Osteoblast (primary cell): ENCODE data around the gene GARIN5B. TPM values are rescaled to one million over a fixed set of nuclear protein-coding genes. Genes with fewer than 3 reads are reported as not detected.
A peak's percentile ranks its signal among the peaks of the same experiment; 100 is the strongest.

Experiments used
- DNase-seq: peaks from one replicate; pipeline ENCODE4 v3.0.0; 2011; ENCODE audit warnings: low spot score, mixed read lengths; ENCODE audit not compliant: insufficient read length; ENCODE audit errors: missing footprints
- H2AFZ ChIP-seq: 2 replicates; pipeline ENCODE4 v1.6.0; 2011; ENCODE audit warnings: mild to moderate bottlenecking, low read length
- H3K27ac ChIP-seq: 2 replicates; pipeline ENCODE4 v1.5.1; 2011; ENCODE audit warnings: mild to moderate bottlenecking, low read depth, low read length, moderate library complexity
- H3K27me3 ChIP-seq: 2 replicates; pipeline ENCODE4 v1.6.0; 2012; ENCODE audit warnings: mild to moderate bottlenecking, control low read depth, inconsistent platforms, low read length, moderate library complexity; ENCODE audit not compliant: insufficient read depth
- H3K36me3 ChIP-seq: 2 replicates; pipeline ENCODE4 v1.5.1; 2011; ENCODE audit warnings: mild to moderate bottlenecking, low read length, control low read depth, moderate library complexity; ENCODE audit not compliant: insufficient read depth
- H3K4me1 ChIP-seq: 2 replicates; pipeline ENCODE4 v1.5.1; 2011; ENCODE audit warnings: mild to moderate bottlenecking, low read length, control low read depth, moderate library complexity; ENCODE audit not compliant: insufficient read depth
- H3K4me2 ChIP-seq: 2 replicates; pipeline ENCODE4 v1.6.0; 2011; ENCODE audit warnings: mild to moderate bottlenecking, low read length; ENCODE audit not compliant: insufficient read depth
- H3K4me3 ChIP-seq: fragments of 200-600 bp; sonication (generic); 3 replicates; pipeline ENCODE4 v1.5.1; 2012; ENCODE audit warnings: mild to moderate bottlenecking, low read length, inconsistent platforms; ENCODE audit not compliant: insufficient read depth
- H3K79me2 ChIP-seq: 2 replicates; pipeline ENCODE4 v1.6.0; 2012; ENCODE audit warnings: mild to moderate bottlenecking, low read length, control low read depth, inconsistent platforms; ENCODE audit not compliant: insufficient read depth
- H3K9me3 ChIP-seq: 2 replicates; pipeline ENCODE4 v1.5.1; 2011; ENCODE audit warnings: low read depth, low read length, control low read depth
- H4K20me1 ChIP-seq: 2 replicates; pipeline ENCODE4 v1.6.0; 2012; ENCODE audit warnings: mild to moderate bottlenecking, low read length, control low read depth; ENCODE audit not compliant: insufficient read depth
- total RNA-seq: library from RNA; depleted of rRNA; stranded (reverse); fragments of >200 nt; gene quantifications from 2 replicates; pipeline ENCODE4 v1.2.3, GENCODE V29; 2012
- TF ChIP-seq, protein P1 (sequence below): IDR thresholded peaks from 2 replicates; pipeline ENCODE4 v1.5.1; 2011; ENCODE audit warnings: mild to moderate bottlenecking, low read depth, low read length, moderate library complexity; ENCODE audit errors: extremely low read depth

GARIN5B gene
- total RNA-seq, 1 donor = not detected

DNA sequence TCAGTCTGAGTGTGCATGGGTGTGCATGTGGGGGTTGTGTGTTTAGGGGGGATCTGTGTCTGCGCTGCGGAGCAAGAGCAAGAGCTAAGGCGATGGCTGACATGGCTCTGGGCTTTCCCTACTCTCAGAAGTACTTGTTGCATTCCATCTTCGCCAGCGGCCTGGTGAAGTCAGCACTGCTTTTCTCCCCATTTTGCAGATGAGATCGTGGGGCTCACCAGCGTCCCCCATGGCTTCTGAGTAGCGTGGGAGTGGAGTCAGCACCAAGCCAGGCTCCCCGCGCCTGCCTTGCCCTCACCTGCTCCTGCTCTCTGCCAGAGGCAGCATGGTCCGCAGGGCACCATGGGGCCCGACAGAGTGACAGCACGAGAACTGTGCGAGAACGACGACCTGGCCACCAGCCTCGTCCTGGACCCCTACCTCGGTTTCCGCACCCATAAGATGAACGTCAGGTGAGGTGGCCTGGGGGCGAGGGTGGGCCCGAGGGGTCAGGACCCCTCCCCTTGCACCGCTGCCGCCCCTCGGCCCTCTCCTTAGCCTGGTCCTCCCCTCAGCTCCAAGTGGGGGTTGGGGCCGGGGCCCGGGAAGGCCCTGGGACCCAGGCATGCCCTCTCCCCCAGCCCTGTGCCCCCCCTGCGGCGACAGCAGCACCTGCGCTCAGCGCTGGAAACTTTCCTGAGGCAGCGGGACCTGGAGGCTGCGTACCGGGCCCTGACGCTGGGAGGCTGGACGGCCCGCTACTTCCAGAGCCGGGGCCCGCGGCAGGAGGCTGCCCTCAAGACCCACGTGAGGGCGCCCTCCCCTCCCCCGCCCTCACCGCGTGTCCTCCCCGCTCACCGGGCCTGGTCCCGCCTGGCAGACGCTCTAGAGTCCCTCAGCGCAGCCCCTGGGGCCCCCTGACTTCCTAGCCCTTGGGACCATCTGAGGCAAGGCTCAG, 21.2 kb downstream of the GARIN5B start:
- Histone ChIP-seq H4K20me1 (peaks cover 8% of the 10 kb centered on the region), H3K36me3 (peaks cover 4% of the 10 kb centered on the region), H3K27me3 (peaks cover 5% of the 10 kb centered on the region), H3K9me3 (no peaks in the 10 kb centered on the region), H3K4me3 (peak overlapping the region; percentile 80), H3K79me2 (peaks cover 9% of the 10 kb centered on the region), H3K27ac (no peak overlapping the region), H3K4me2 (peak overlapping the region; percentile 83), H2AFZ (no peak overlapping the region), H3K4me1 (peaks cover 15% of the 10 kb centered on the region)
- TF ChIP-seq, protein P1, sequence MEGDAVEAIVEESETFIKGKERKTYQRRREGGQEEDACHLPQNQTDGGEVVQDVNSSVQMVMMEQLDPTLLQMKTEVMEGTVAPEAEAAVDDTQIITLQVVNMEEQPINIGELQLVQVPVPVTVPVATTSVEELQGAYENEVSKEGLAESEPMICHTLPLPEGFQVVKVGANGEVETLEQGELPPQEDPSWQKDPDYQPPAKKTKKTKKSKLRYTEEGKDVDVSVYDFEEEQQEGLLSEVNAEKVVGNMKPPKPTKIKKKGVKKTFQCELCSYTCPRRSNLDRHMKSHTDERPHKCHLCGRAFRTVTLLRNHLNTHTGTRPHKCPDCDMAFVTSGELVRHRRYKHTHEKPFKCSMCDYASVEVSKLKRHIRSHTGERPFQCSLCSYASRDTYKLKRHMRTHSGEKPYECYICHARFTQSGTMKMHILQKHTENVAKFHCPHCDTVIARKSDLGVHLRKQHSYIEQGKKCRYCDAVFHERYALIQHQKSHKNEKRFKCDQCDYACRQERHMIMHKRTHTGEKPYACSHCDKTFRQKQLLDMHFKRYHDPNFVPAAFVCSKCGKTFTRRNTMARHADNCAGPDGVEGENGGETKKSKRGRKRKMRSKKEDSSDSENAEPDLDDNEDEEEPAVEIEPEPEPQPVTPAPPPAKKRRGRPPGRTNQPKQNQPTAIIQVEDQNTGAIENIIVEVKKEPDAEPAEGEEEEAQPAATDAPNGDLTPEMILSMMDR = no peak
- peak; percentile 84 for DNase-seq

GRCh38 chr19:55341171-55341588, 21.9 kb downstream of the GARIN5B start:
- no peak overlapping the region for H3K27ac ChIP-seq
- H3K79me2 ChIP-seq = peaks cover 9% of the 10 kb centered on the region
- no peak overlapping the region for H2AFZ ChIP-seq
- TF ChIP-seq, protein P1 = no peak
- peaks cover 12% of the 10 kb centered on the region for H3K27me3 ChIP-seq
- peak overlapping the region; percentile 80 for H3K4me3 ChIP-seq
- DNase-seq = peak; percentile 99
- H3K4me2 ChIP-seq = peak overlapping the region; percentile 83
- peaks cover 15% of the 10 kb centered on the region for H3K4me1 ChIP-seq
- peaks cover 4% of the 10 kb centered on the region for H3K36me3 ChIP-seq
- H4K20me1 ChIP-seq = peaks cover 8% of the 10 kb centered on the region
- no peaks in the 10 kb centered on the region for H3K9me3 ChIP-seq

- Histone ChIP-seq H3K27me3 (peaks cover 12% of the 10 kb centered on the region), H4K20me1 (peaks cover 8% of the 10 kb centered on the region), H3K27ac (peak overlapping the region; percentile 75), H3K4me2 (peak overlapping the region; percentile 83), H3K9me3 (no peaks in the 10 kb centered on the region), H3K36me3 (peaks cover 4% of the 10 kb centered on the region), H3K4me3 (peak overlapping the region; percentile 80), H3K4me1 (peaks cover 15% of the 10 kb centered on the region), H2AFZ (no peak overlapping the region), H3K79me2 (peaks cover 9% of the 10 kb centered on the region)
- TF ChIP-seq, protein P1 = no peak
- peak; percentile 90 for DNase-seq
Observed at GRCh38 chr19:55340784-55341147, 22.3 kb downstream of the GARIN5B start.
